ENCODE data around the gene SLC6A6. TPM values are rescaled to one million over a fixed set of nuclear protein-coding genes. Genes with fewer than 3 reads are reported as not detected.

SLC6A6 gene
- total and polyA plus RNA-seq, 2 experiments from 2014 or later = 27.5 to 150 TPM

DNA sequence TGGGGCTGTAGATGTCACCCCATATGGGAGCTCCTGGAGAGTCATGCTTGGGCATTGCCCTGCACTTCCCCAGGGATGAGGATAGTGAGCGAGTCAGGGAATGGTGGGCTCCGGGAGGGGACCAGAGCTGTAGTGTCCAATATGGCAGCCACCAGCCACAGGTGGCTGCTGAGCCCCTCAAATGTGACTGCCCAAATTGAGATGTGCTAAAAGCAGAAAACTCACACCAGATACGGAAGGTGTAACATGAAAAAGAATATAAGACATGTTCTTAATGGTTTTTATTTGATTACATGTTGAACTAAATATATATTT, 106.1 kb downstream of the SLC6A6 start:
- H4K20me1 ChIP-seq (replicated peaks; ENCODE audit: insufficient read depth) = no peaks in the 10 kb centered on the region
- ATAC-seq = no peak
- Mint-ChIP-seq H3K4me1 (peaks cover 7% of the 10 kb centered on the region), H3K36me3 (ENCODE audit: low read depth) (no peaks in the 10 kb centered on the region), H3K27me3 (ENCODE audit: insufficient read depth, low read depth, poor library complexity) (peaks cover 11% of the 10 kb centered on the region), H3K4me3 (no peak overlapping the region), H3K27ac (no peak overlapping the region), H3K9me3 (no peaks in the 10 kb centered on the region)
- H3K9me2 ChIP-seq (ENCODE audit: insufficient read depth) = no peaks in the 10 kb centered on the region
- H3K36me3 ChIP-seq (ENCODE audit: insufficient read depth) = no peaks in the 10 kb centered on the region
- H3K4me2 ChIP-seq = no peak overlapping the region
- no peak overlapping the region for H2AFZ ChIP-seq
- H3K27ac ChIP-seq (ENCODE audit: low read depth) = no peak overlapping the region
- no peaks in the 10 kb centered on the region for H3K27me3 ChIP-seq (ENCODE audit: insufficient read depth)
- no peak for TF ChIP-seq ZNF114 (CRISPR knock-in tag; IDR thresholded peaks at IDR 0.05)
- TF ChIP-seq, protein P1, sequence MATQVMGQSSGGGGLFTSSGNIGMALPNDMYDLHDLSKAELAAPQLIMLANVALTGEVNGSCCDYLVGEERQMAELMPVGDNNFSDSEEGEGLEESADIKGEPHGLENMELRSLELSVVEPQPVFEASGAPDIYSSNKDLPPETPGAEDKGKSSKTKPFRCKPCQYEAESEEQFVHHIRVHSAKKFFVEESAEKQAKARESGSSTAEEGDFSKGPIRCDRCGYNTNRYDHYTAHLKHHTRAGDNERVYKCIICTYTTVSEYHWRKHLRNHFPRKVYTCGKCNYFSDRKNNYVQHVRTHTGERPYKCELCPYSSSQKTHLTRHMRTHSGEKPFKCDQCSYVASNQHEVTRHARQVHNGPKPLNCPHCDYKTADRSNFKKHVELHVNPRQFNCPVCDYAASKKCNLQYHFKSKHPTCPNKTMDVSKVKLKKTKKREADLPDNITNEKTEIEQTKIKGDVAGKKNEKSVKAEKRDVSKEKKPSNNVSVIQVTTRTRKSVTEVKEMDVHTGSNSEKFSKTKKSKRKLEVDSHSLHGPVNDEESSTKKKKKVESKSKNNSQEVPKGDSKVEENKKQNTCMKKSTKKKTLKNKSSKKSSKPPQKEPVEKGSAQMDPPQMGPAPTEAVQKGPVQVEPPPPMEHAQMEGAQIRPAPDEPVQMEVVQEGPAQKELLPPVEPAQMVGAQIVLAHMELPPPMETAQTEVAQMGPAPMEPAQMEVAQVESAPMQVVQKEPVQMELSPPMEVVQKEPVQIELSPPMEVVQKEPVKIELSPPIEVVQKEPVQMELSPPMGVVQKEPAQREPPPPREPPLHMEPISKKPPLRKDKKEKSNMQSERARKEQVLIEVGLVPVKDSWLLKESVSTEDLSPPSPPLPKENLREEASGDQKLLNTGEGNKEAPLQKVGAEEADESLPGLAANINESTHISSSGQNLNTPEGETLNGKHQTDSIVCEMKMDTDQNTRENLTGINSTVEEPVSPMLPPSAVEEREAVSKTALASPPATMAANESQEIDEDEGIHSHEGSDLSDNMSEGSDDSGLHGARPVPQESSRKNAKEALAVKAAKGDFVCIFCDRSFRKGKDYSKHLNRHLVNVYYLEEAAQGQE (IDR thresholded peaks at IDR 0.05; ENCODE audit: unreplicated experiment) = no peak
- peaks cover 4% of the 10 kb centered on the region; the same call in 1 of the 2 replicates for H3K4me1 ChIP-seq (ENCODE audit: insufficient read depth)
- H3K4me3 ChIP-seq = no peak overlapping the region
- H3F3A ChIP-seq (replicated peaks; ENCODE audit: low read depth) = no peaks in the 10 kb centered on the region
- H3K79me2 ChIP-seq (replicated peaks; ENCODE audit: insufficient read depth) = no peaks in the 10 kb centered on the region
- no peak for DNase-seq (ENCODE audit: low spot score)

GRCh38 chr3:14508966-14509795, 106.8 kb downstream of the SLC6A6 start:
- Histone ChIP-seq H3K79me2 (replicated peaks; ENCODE audit: insufficient read depth) (no peaks in the 10 kb centered on the region), H3F3A (replicated peaks; ENCODE audit: low read depth) (no peaks in the 10 kb centered on the region), H3K27ac (ENCODE audit: low read depth) (no peak overlapping the region), H3K36me3 (ENCODE audit: insufficient read depth) (no peaks in the 10 kb centered on the region), H4K20me1 (replicated peaks; ENCODE audit: insufficient read depth) (no peaks in the 10 kb centered on the region), H3K4me3 (peak overlapping the region; percentile 61), H3K4me2 (peak overlapping the region; percentile 85), H2AFZ (peak overlapping the region; percentile 95), H3K9me2 (ENCODE audit: insufficient read depth) (no peaks in the 10 kb centered on the region), H3K4me1 (ENCODE audit: insufficient read depth) (peaks cover 4% of the 10 kb centered on the region; the same call in 1 of the 2 replicates), H3K27me3 (ENCODE audit: insufficient read depth) (no peaks in the 10 kb centered on the region)
- H3K9me3 Mint-ChIP-seq = no peaks in the 10 kb centered on the region
- peaks cover 7% of the 10 kb centered on the region for H3K4me1 Mint-ChIP-seq
- peak; percentile 91 for DNase-seq (ENCODE audit: low spot score)
- no peak overlapping the region for H3K27ac Mint-ChIP-seq
- peak overlapping the region; percentile 73 for H3K4me3 Mint-ChIP-seq
- ATAC-seq = peak; percentile 87
- TF ChIP-seq CTCF (conservative IDR thresholded peaks at IDR 0.05; ENCODE audit: low read depth in 2 of 2) (peak; percentile 58 to 97), ZNF114 (CRISPR knock-in tag; IDR thresholded peaks at IDR 0.05) (no peak)
- H3K36me3 Mint-ChIP-seq (ENCODE audit: low read depth) = no peaks in the 10 kb centered on the region
- H3K27me3 Mint-ChIP-seq (ENCODE audit: insufficient read depth, low read depth, poor library complexity) = peaks cover 10% of the 10 kb centered on the region

All from GM23338 (cell line).